SH-SY5Y (cell line): ENCODE data around the gene STRIP1.

Experiments used
- GATA2 ChIP-seq: IDR thresholded peaks from 2 replicates; pipeline ENCODE4 v1.6.1; 2011; ENCODE audit warnings: mild to moderate bottlenecking, low read depth, low read length
- GATA3 ChIP-seq: IDR thresholded peaks from 2 replicates; pipeline ENCODE4 v1.6.1; 2011; ENCODE audit warnings: low read depth, mild to moderate bottlenecking, low read length, moderate library complexity

Gene STRIP1

GRCh38 chr1:110032327-110032726, 2.1 kb upstream of the STRIP1 start:
- TF ChIP-seq GATA3 = no peak
- TF ChIP-seq GATA2 = no peak

DNA sequence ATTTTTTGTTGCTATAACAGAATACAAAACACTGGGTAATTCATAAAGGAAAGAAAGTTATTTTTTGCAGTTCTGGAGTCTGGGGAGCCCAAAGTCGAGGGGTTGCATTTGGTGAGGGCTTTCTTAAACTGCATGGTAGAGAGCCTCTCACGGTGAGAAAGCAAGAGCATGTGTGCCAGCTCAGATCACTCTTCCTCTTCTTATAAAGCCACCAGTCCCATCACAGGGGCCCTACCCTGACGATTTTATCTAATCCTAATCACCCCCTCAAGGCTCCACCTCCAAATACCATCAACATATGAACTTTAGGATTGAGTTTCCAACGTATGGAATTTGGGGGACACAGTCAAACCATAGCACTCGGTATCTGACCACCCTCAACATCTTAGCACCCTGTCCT, 1.0 kb upstream of the STRIP1 start:
- TF ChIP-seq GATA3 (no peak), GATA2 (no peak)

GRCh38 chr1:110034040-110034450, 379 bp upstream of the STRIP1 start:
- TF ChIP-seq GATA2 (no peak), GATA3 (no peak)

GRCh38 chr1:110035236-110035752, 870 bp downstream of the STRIP1 start:
- TF ChIP-seq GATA2 = no peak
- TF ChIP-seq GATA3 = no peak

- TF ChIP-seq GATA2 (no peak), GATA3 (no peak)
Observed at GRCh38 chr1:110038271-110038670, 3.8 kb downstream of the STRIP1 start.

- TF ChIP-seq GATA2 = no peak
- TF ChIP-seq GATA3 = no peak
Observed at GRCh38 chr1:110039641-110040040, 5.2 kb downstream of the STRIP1 start.

DNA sequence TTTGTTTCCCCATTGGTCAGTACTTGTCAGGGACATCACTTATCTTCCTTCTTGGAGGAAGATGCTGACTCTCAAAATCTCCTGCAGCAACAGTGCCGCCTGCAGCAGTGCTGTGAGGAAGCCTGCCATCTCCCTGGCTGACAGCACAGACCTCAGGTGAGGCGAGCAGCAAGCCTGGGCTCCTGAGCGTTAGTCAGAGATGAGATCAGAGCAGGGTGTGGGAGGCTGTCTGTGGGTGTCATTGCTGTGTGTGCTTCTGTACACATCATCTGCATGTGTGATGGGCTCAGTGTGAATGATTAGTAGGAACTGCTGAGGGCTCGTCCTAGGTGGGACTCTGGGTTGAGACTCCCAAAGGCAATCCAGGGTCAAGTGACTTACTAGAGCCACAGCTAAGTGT, 6.1 kb downstream of the STRIP1 start:
- TF ChIP-seq GATA2 (no peak), GATA3 (no peak)

DNA sequence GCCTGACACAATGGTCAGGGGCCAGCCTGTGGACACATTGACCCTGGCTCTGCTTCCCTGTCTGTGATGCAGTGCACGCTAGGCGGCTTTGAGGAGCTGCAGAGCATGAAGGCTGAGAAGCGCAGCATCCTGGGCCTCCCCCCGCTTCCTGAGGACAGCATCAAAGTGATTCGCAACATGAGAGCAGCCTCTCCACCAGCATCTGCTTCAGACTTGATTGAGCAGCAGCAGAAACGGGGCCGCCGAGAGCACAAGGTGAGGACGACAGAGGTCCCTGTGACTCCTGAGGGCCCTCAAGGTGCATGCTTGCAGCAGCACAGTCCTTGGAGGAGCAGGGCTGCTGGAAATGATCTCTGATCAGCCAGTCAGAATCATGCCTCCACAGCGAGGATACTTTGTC, 8.6 kb downstream of the STRIP1 start:
- TF ChIP-seq GATA2 = no peak
- no peak for TF ChIP-seq GATA3

DNA sequence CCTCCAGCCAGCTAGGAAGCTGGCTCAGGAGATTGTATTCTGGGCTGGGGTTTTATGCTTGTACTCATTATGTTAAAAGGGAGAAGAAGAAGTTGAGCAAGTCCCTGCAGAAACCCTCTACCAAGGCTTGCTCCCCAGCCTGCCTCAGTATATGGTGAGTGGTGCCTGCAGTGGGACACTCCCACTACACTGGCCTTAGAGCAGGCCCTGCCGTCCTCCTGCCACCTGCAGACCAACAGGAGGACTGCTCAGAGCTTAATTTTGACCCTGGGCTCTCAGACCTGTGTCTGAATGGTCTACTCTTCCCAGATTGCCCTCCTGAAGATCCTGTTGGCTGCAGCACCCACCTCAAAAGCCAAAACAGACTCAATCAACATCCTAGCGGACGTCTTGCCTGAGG, 13.0 kb downstream of the STRIP1 start:
- TF ChIP-seq GATA3 (no peak), GATA2 (no peak)

DNA sequence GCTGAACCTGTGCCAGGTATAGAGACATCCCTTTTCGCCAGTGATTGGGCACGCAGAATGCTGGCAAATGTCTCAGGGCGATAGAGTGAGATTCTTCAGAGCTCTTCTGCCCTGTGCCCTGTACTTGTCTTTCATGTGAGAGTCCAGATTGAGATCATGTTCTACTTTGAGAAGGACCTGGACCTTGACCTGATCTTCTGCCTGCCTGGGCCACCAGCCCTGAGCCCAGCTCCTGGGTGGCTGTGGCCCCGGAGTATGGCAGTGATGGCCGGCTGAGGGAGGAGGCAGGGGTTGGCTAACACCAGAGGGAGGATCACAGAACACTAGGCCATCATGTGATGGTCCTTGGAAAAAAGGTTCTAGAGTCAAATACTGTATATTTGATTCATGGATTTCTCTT, 13.8 kb downstream of the STRIP1 start:
- TF ChIP-seq GATA3 = no peak

DNA sequence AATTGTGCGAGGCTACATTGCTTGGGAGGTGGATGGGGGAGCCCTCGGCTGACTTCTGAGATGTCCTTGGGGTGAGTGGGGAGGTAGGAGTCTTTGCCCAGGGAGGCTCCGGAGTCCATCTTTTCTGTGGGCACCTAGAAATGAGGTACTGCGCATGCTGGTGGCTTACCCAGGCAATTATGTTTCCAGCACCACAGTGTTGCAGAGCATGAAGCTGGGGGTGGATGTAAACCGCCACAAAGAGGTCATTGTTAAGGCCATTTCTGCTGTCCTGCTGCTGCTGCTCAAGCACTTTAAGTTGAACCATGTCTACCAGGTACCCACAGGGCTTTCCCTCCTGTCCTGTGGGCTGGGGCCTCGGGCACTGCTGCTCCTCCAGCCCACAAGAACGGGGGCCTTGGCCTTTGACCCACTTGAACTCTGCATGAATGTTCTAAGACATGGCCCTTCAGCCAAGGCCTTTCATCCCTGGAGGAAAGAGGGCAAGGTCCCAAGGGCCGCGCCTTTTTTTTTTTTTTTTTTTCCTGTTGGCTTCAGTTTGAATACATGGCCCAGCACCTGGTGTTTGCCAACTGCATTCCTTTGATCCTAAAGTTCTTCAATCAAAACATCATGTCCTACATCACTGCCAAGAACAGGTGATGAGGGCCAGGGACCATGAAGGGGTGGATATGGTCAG, 14.6 kb downstream of the STRIP1 start:
- TF ChIP-seq GATA3 (no peak), GATA2 (no peak)

GRCh38 chr1:110049801-110050601, 15.6 kb downstream of the STRIP1 start:
- TF ChIP-seq GATA2 = peak; percentile 40; the same call in 1 of the 2 replicates
- no peak for TF ChIP-seq GATA3

DNA sequence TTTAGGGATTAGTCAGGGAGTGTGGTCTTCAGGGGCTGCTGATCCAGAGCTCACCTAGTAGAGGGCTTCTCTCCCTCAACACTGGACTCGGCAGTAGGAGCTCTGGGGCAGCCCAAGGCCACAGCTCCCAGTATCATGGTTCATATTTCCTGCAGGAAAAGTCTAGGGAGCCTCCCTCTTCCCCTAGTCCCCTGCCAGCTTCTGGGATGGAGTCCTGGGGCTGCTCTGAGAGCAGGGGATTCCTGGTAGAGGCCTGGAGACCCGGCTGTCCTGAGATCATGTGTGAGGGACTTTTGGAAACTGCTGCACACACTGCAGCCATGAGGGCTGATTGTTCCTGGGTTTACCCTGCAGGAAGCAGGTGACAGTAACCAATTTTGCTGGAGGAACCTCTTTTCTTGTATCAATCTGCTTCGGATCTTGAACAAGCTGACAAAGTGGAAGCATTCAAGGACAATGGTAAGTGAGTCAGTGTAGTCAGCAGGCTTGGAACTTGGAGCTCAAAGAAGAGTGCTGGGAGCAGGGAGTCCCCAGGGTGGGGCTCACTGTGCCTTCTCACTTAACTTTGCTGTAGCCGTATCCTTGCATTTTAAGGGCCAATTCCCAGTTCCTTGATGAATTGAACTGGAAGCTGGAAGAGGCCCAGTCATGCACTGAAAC, 16.3 kb downstream of the STRIP1 start:
- TF ChIP-seq GATA2 (no peak), GATA3 (no peak)

- TF ChIP-seq GATA3 = no peak
Observed at GRCh38 chr1:110051262-110051648, 16.8 kb downstream of the STRIP1 start.

DNA sequence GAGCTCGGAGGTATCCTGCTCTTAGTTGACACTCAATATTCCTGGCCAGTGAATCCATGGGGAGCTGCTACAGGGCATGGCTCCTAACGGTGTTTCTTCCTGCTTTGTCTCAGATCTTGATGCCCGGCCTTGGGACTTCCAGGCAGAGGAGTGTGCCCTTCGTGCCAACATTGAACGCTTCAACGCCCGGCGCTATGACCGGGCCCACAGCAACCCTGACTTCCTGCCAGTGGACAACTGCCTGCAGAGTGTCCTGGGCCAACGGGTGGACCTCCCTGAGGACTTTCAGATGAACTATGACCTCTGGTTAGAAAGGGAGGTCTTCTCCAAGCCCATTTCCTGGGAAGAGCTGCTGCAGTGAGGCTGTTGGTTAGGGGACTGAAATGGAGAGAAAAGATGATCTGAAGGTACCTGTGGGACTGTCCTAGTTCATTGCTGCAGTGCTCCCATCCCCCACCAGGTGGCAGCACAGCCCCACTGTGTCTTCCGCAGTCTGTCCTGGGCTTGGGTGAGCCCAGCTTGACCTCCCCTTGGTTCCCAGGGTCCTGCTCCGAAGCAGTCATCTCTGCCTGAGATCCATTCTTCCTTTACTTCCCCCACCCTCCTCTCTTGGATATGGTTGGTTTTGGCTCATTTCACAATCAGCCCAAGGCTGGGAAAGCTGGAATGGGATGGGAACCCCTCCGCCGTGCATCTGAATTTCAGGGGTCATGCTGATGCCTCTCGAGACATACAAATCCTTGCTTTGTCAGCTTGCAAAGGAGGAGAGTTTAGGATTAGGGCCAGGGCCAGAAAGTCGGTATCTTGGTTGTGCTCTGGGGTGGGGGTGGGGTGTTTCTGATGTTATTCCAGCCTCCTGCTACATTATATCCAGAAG, 19.4 kb downstream of the STRIP1 start:
- TF ChIP-seq GATA2 = no peak
- TF ChIP-seq GATA3 = no peak
